ENCODE measurements around the gene DELE1.

The DELE1 gene

GRCh38 chr5:141960018-141960417 is 36.3 kb downstream of the DELE1 start:
- DNase-seq = peak; percentile 4

GRCh38 chr5:141960449-141961323 is 37.0 kb downstream of the DELE1 start:
- peak; percentile 54 for DNase-seq

GRCh38 chr5:141961466-141961865 is 37.8 kb downstream of the DELE1 start:
- DNase-seq = no peak

- no peak for DNase-seq
These were observed 40.0 kb downstream of the DELE1 start for GRCh38 chr5:141963701-141964100.

GRCh38 chr5:141965071-141965470 is 41.4 kb downstream of the DELE1 start:
- DNase-seq = no peak

- no peak for DNase-seq
These were observed 42.7 kb downstream of the DELE1 start for GRCh38 chr5:141966275-141966962.

GRCh38 chr5:141966963-141967333 is 43.3 kb downstream of the DELE1 start:
- no peak for DNase-seq

GRCh38 chr5:141968914-141969608 is 45.4 kb downstream of the DELE1 start, which contains the start of gene RNF14:
Gene RNF14, plus strand, starts transcription at chr5:141969105. Its CDS starts 4,484 bp downstream, at chr5:141973589.
- peak; percentile 73 for DNase-seq

GRCh38 chr5:141969783-141970771 is 46.4 kb downstream of the DELE1 start:
- no peak for DNase-seq

- no peak for DNase-seq
These were observed 50.4 kb downstream of the DELE1 start for GRCh38 chr5:141973871-141974595.

GRCh38 chr5:141976176-141976575 is 52.5 kb downstream of the DELE1 start:
- no peak for DNase-seq

GRCh38 chr5:141978389-141978788 is 54.7 kb downstream of the DELE1 start:
- no peak for DNase-seq

- DNase-seq = no peak
These were observed 59.0 kb downstream of the DELE1 start for GRCh38 chr5:141982626-141983025.

- no peak for DNase-seq
These were observed 62.4 kb downstream of the DELE1 start for GRCh38 chr5:141986072-141986471.

- DNase-seq = no peak
These were observed 66.0 kb downstream of the DELE1 start for GRCh38 chr5:141989720-141990119.
